Left lung (tissue), 10 donors: ENCODE data around the gene ZBTB45. TPM values are rescaled to one million over a fixed set of nuclear protein-coding genes. Genes with fewer than 3 reads are reported as not detected.

Experiments
- ATAC-seq: fragments of 200-7000 bp; cut with Tn5 transposase; one replicate; pipeline ENCODE4 v1.9.1; 2020; ENCODE audit warnings: moderate library complexity
- DNase-seq, 4 donors: peaks; one replicate each; pipeline ENCODE4 v3.0.0-alpha.2; 2013 to 2020
- H3K27ac ChIP-seq, 2 donors: fragments of 200-600 bp; sonication (generic) in 1 of 2; one replicate each; pipeline versions ENCODE4 v1.5.0 to v1.8.0; 2020 to 2021
- H3K27me3 ChIP-seq, 2 donors: fragments of 200-600 bp; sonication (generic) in 1 of 2; one replicate each; pipeline versions ENCODE4 v1.5.0 to v1.8.0; 2020 to 2021
- H3K36me3 ChIP-seq, 2 donors: fragments of 200-600 bp; sonication (generic) in 1 of 2; one replicate each; pipeline versions ENCODE4 v1.5.0 to v1.8.0; 2020 to 2021
- H3K4me1 ChIP-seq, 2 donors: fragments of 200-600 bp; one replicate each; pipeline ENCODE4 v1.8.0; 2021
- H3K4me3 ChIP-seq, 2 donors: fragments of 200-600 bp; sonication (generic) in 1 of 2; one replicate each; pipeline versions ENCODE4 v1.5.0 to v1.8.0; 2020 to 2021; ENCODE audit warnings: mild to moderate bottlenecking in 1 of 2
- H3K9me3 ChIP-seq, 2 donors: fragments of 200-600 bp; sonication (generic) in 1 of 2; one replicate each; pipeline versions ENCODE4 v1.5.0 to v1.8.0; 2020 to 2021
- intact Hi-C, 2 donors: fragments of 100-400 bp; cut with DNase I; formaldehyde crosslinking; loops; one replicate each; pipeline versions ENCODE4 v1.11.2 to v1.14.2; 2022
- polyA plus RNA-seq, 6 donors: library from polyadenylated mRNA; unstranded; fragments of 120-200 nt; gene quantifications; one replicate each; pipeline ENCODE4 v1.2.1, GENCODE V29; 2013; ENCODE audit not compliant: insufficient read length in 6 of 6
- total RNA-seq, 2 donors: library from RNA; stranded (reverse); fragmentation: NEBNext Ultra II Directional; extraction: Animal tissue kit (Norgen Biotek cat#: 25700); gene quantifications; one replicate each; pipeline ENCODE4 v1.2.1, GENCODE V29; 2021
- TF ChIP-seq, protein P1 (sequence below), 2 donors: fragments of 200-600 bp; sonication (generic) in 1 of 2; IDR thresholded peaks; one replicate each; pipeline versions ENCODE4 v1.5.0 to v1.8.0; 2021; ENCODE audit warnings: antibody characterized with exemption in 2 of 2
- donor health status: DM: no; HTN: yes; CAD: no.
- donor health status: DM: no; HTN: no; CAD: no.

The ZBTB45 gene
- total and polyA plus RNA-seq, 8 donors: 7.8 to 17.7 (median 12.0) TPM

DNA sequence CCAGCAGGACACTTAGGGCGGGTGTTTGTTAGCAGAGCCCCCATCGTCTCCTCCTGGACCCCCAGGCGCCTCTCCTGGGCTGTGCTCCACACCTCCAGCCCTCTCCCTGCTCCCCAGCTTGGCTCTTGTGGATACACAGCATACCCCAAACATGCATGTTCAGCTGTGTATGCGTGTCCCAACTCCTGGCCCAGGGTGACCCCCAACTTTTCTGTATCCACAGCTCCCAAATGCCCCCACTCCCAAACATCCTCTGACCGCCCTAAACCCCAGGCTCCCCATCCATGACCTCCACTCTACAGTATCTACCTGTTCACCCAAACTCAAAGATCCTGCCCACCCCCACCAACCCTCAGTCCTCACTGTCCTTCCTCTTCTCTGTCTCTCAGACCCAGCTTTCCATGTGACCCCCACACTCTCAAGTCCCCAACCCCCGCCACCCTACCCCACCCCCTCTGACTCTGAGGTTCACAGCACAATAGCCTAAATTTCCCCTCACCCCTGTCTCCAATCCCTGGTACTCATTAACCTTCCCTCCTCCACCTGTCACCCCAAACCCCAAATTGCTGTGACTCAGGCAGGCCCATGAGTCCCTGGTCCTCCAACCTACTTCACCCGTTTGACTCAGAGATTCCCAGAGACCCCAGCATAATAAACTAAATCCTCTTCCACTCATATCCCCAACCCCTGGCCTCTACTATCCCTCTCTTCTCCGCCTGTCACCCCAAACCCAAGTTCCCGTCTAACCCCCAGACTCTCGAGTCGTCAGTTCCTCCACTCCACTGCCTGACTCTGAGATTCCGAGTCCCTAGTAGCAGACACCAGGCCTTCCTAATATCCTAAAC lies 37.8 kb upstream of the ZBTB45 start:
- Histone ChIP-seq H3K9me3 (no peaks in the 10 kb centered on the region), H3K27me3 (peaks cover 0 to 17% of the 10 kb centered on the region in 2 donors), H3K4me3 (peak overlapping the region; percentile 74 to 78), H3K4me1 (peaks cover 30 to 66% of the 10 kb centered on the region in 2 donors), H3K36me3 (peaks cover 0 to 34% of the 10 kb centered on the region in 2 donors), H3K27ac (peak overlapping the region; percentile 85 to 100)
- intact Hi-C loops: no loop called here
- TF ChIP-seq, protein P1, sequence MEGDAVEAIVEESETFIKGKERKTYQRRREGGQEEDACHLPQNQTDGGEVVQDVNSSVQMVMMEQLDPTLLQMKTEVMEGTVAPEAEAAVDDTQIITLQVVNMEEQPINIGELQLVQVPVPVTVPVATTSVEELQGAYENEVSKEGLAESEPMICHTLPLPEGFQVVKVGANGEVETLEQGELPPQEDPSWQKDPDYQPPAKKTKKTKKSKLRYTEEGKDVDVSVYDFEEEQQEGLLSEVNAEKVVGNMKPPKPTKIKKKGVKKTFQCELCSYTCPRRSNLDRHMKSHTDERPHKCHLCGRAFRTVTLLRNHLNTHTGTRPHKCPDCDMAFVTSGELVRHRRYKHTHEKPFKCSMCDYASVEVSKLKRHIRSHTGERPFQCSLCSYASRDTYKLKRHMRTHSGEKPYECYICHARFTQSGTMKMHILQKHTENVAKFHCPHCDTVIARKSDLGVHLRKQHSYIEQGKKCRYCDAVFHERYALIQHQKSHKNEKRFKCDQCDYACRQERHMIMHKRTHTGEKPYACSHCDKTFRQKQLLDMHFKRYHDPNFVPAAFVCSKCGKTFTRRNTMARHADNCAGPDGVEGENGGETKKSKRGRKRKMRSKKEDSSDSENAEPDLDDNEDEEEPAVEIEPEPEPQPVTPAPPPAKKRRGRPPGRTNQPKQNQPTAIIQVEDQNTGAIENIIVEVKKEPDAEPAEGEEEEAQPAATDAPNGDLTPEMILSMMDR (IDR thresholded peaks at IDR 0.05): no peak
- DNase-seq (peak in 1 of 4 donors; percentile 33), ATAC-seq (no peak)

DNA sequence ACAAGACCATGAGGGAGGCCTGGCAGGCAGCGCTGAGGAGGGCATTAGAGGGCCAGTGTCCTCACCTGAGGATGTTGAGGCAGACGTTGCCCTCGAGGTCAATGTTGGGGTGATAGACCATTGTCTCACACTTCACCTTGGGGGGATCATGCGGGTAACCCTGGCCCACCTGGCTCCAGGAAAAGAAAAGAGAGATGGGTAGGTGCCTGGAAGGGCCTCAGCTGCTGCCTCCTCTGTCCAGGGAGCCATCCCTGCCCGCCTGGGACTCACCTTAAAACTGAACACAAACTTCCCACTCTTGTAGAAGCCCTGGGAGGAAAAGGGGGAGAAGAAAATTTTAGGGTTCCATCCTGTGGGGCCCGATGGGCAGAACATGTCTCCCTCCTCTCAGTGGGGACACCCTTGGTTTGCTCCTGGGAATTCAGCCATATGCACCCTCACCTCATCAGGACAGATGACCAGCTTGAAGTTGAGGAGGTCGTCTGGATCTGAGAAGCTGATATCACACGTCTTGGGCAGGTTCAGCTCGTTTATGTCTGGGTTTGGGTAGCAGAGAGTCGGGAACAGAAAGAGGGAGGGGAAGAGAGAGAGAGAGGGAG lies 37.1 kb upstream of the ZBTB45 start:
- Histone ChIP-seq H3K36me3 (peaks cover 0 to 41% of the 10 kb centered on the region in 2 donors), H3K27me3 (peaks cover 0 to 10% of the 10 kb centered on the region in 2 donors), H3K27ac (peak overlapping the region in 1 of 2 donors; percentile 100), H3K9me3 (no peaks in the 10 kb centered on the region), H3K4me1 (peaks cover 26 to 59% of the 10 kb centered on the region in 2 donors), H3K4me3 (peak overlapping the region in 1 of 2 donors; percentile 78)
- ATAC-seq (no peak), DNase-seq (peak in 1 of 4 donors; percentile 30)
- intact Hi-C loops: no loop called here
- TF ChIP-seq, protein P1 (IDR thresholded peaks at IDR 0.05): no peak

DNA sequence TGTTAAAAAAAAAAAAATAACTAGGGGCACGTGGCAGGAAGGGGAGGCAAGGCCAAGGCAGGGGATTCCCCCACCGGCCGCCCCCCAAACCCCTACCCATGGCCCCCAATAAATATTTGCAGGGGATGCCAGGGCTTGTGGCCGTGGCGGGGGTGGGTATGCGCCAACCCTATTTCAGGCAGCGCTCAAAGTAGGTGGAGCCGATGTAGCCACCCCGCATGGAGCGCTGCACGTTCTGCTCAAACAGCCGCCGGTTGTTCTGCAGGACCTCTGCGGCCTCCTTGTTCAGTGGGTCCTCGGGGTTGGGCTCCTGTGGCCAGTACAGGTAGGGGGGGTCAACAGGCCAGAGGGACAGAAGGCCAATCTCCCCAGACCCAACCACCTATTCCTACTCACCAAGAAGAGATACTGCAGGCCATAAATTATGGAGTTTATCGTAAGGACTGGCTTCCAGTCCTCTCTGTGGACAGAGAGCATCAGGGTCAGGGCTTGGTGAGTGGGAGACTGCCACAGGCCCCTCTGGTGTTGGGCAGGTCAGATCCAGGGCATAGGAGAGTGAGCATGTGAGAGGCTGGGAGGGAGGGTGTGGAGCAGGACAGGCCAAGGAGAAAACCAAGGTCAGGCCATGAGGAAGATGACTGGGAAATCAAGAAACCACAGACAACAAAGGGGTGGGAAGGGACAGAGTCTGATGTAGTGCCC lies 36.5 kb upstream of the ZBTB45 start:
- peaks cover 0 to 4% of the 10 kb centered on the region in 2 donors for H3K27me3 ChIP-seq
- ATAC-seq (no peak), DNase-seq (peak in 1 of 4 donors; percentile 34)
- TF ChIP-seq, protein P1 (IDR thresholded peaks at IDR 0.05): no peak
- H3K27ac ChIP-seq: no peak overlapping the region
- H3K36me3 ChIP-seq: peaks cover 0 to 48% of the 10 kb centered on the region in 2 donors
- H3K4me3 ChIP-seq: peak overlapping the region in 1 of 2 donors; percentile 78
- H3K4me1 ChIP-seq: peaks cover 24 to 52% of the 10 kb centered on the region in 2 donors
- intact Hi-C loops: no loop called here
- no peaks in the 10 kb centered on the region for H3K9me3 ChIP-seq

DNA sequence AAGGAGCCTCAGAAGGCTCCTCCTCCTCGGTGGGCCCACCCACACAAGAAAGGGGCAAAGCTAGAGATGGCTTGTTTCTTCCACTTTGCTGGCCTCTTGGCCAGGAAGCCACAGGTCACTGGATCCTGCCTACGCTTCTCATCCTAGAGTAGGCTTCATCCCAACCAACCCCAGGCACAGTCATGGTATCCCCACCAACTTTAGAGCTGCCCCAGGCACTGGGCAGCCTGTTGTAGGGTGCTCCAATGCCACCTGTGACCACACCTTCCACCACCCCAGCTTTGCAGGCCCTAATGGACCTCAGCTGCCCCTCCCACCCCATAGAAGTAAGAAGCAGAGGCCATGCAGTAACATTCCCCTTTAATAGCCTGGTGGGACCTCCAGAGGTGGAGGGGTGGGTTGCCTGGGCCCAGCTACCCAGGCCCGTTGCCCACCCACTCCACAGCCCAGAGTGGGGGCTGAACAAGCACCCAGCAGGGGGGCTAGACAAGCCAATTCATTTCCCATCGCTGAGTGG lies 35.8 kb upstream of the ZBTB45 start:
- H3K4me1 ChIP-seq: peaks cover 24 to 52% of the 10 kb centered on the region in 2 donors
- peaks cover 0 to 54% of the 10 kb centered on the region in 2 donors for H3K36me3 ChIP-seq

More for the DNA sequence above, 35.8 kb upstream of the ZBTB45 start:
- DNase-seq (no peak), ATAC-seq (no peak)
- TF ChIP-seq, protein P1 (IDR thresholded peaks at IDR 0.05): no peak
- Histone ChIP-seq H3K4me3 (peak overlapping the region; percentile 76 to 82), H3K9me3 (no peaks in the 10 kb centered on the region), H3K27ac (peak overlapping the region; percentile 91 to 96), H3K27me3 (no peaks in the 10 kb centered on the region)
- intact Hi-C loops: no loop called here
